Vagina (tissue), 2 donors: ENCODE results near the gene WNT2B. TPM values are rescaled to one million over a fixed set of nuclear protein-coding genes. Genes with fewer than 3 reads are reported as not detected.

Source experiments
- DNase-seq, 2 donors: peaks; one replicate each; pipeline ENCODE4 v3.0.0-alpha.2; 2017; ENCODE audit errors: extremely low spot score in 2 of 2
- H3K27ac ChIP-seq: fragments of 200-600 bp; sonication (generic); one replicate; pipeline ENCODE4 v1.5.1; 2019
- H3K27me3 ChIP-seq: fragments of 200-600 bp; sonication (generic); one replicate; pipeline ENCODE4 v1.5.1; 2019
- H3K36me3 ChIP-seq, 2 donors: fragments of 200-600 bp; sonication (generic); one replicate each; pipeline ENCODE4 v1.5.1; 2017 to 2019
- H3K4me1 ChIP-seq: fragments of 200-600 bp; sonication (generic); one replicate; pipeline ENCODE4 v1.5.1; 2019
- H3K4me3 ChIP-seq, 2 donors: fragments of 200-600 bp; sonication (generic); 1 replicate in 1 of 2; 2 replicates in 1 of 2; pipeline ENCODE4 v1.5.1; 2016 to 2019
- H3K9me3 ChIP-seq: fragments of 200-600 bp; sonication (generic); one replicate; pipeline ENCODE4 v1.5.1; 2019
- CTCF ChIP-seq, 3 experiments: fragments of 450-650 bp in 2 of 3; fragments of 200-600 bp in 1 of 3; sonication (generic) in 1 of 3; IDR thresholded peaks; one replicate each; pipeline ENCODE4 v1.5.1; 2017 to 2019; ENCODE audit warnings: antibody characterized with exemption in 3 of 3, mild to moderate bottlenecking in 2 of 3, moderate library complexity in 2 of 3
- POLR2A ChIP-seq, 2 donors: fragments of 450-650 bp; IDR thresholded peaks; one replicate each; pipeline ENCODE4 v1.6.1; 2017; ENCODE audit warnings: antibody characterized with exemption in 2 of 2, mild to moderate bottlenecking in 2 of 2, moderate library complexity in 2 of 2
- POLR2AphosphoS5 ChIP-seq, 2 donors: sonication (generic); formaldehyde crosslinking; IDR thresholded peaks; one replicate each; pipeline ENCODE4 v1.9.0; 2017; ENCODE audit warnings: antibody characterized with exemption in 2 of 2, mild to moderate bottlenecking in 2 of 2, low read depth in 1 of 2; ENCODE audit not compliant: insufficient read depth in 1 of 2
- intact Hi-C: fragments of 100-400 bp; cut with DNase I; formaldehyde crosslinking; loops from one replicate; pipeline ENCODE4 v1.15.1; 2023
- total RNA-seq: library from RNA; depleted of rRNA; stranded (reverse); fragments of >200 nt; gene quantifications from one replicate; pipeline ENCODE4 v1.2.3, GENCODE V29; 2016

The WNT2B gene
- total RNA-seq, 1 donor from 2014 or later, result 16.0 TPM

GRCh38 chr1:112546076-112546475 lies 37.3 kb downstream of the WNT2B start:
- Histone ChIP-seq H3K4me3 (no peak overlapping the region), H3K27me3 (no peaks in the 10 kb centered on the region), H3K9me3 (no peaks in the 10 kb centered on the region), H3K36me3 (peaks cover 0 to 13% of the 10 kb centered on the region in 2 donors), H3K27ac (no peak overlapping the region), H3K4me1 (peaks cover 12% of the 10 kb centered on the region)
- intact Hi-C loops, result no loop called here
- TF ChIP-seq POLR2AphosphoS5 (IDR thresholded peaks at IDR 0.05; ENCODE audit: insufficient read depth in 1 of 2, low read depth in 1 of 2) (no peak), CTCF (IDR thresholded peaks at IDR 0.05) (no peak), POLR2A (IDR thresholded peaks at IDR 0.05) (no peak)
- DNase-seq, result no peak

- H3K9me3 ChIP-seq, result no peaks in the 10 kb centered on the region
- intact Hi-C loops, result no loop called here
- DNase-seq, result no peak
- H3K27ac ChIP-seq, result no peak overlapping the region
- H3K36me3 ChIP-seq, result peaks cover 0 to 6% of the 10 kb centered on the region in 2 donors
- H3K27me3 ChIP-seq, result no peaks in the 10 kb centered on the region
- H3K4me3 ChIP-seq, result no peak overlapping the region
- peaks cover 12% of the 10 kb centered on the region for H3K4me1 ChIP-seq
- no peak for TF ChIP-seq POLR2A (IDR thresholded peaks at IDR 0.05)
- no peak for TF ChIP-seq CTCF (IDR thresholded peaks at IDR 0.05)
- no peak for TF ChIP-seq POLR2AphosphoS5 (IDR thresholded peaks at IDR 0.05; ENCODE audit: insufficient read depth in 1 of 2, low read depth in 1 of 2)
These were observed 39.8 kb downstream of the WNT2B start for GRCh38 chr1:112548547-112548946.

GRCh38 chr1:112549590-112549989 lies 40.8 kb downstream of the WNT2B start:
- intact Hi-C loops, result no loop called here
- Histone ChIP-seq H3K36me3 (peaks cover 0 to 6% of the 10 kb centered on the region in 2 donors), H3K27me3 (no peaks in the 10 kb centered on the region), H3K4me3 (no peak overlapping the region), H3K27ac (no peak overlapping the region), H3K9me3 (no peaks in the 10 kb centered on the region), H3K4me1 (peaks cover 2% of the 10 kb centered on the region)
- TF ChIP-seq CTCF (IDR thresholded peaks at IDR 0.05) (no peak), POLR2A (IDR thresholded peaks at IDR 0.05) (no peak), POLR2AphosphoS5 (IDR thresholded peaks at IDR 0.05; ENCODE audit: insufficient read depth in 1 of 2, low read depth in 1 of 2) (no peak)
- DNase-seq, result no peak

- Histone ChIP-seq H3K4me3 (no peak overlapping the region), H3K4me1 (no peaks in the 10 kb centered on the region), H3K9me3 (no peaks in the 10 kb centered on the region), H3K27ac (no peak overlapping the region), H3K27me3 (no peaks in the 10 kb centered on the region), H3K36me3 (no peaks in the 10 kb centered on the region)
- TF ChIP-seq CTCF (IDR thresholded peaks at IDR 0.05) (no peak), POLR2AphosphoS5 (IDR thresholded peaks at IDR 0.05; ENCODE audit: insufficient read depth in 1 of 2, low read depth in 1 of 2) (no peak), POLR2A (IDR thresholded peaks at IDR 0.05) (no peak)
- no peak for DNase-seq
- intact Hi-C loops, result no loop called here
These were observed 45.6 kb downstream of the WNT2B start for GRCh38 chr1:112554411-112554810.

- DNase-seq, result no peak
- H3K4me3 ChIP-seq, result no peak overlapping the region
- H3K27me3 ChIP-seq, result no peaks in the 10 kb centered on the region
- TF ChIP-seq CTCF (IDR thresholded peaks at IDR 0.05) (no peak), POLR2AphosphoS5 (IDR thresholded peaks at IDR 0.05; ENCODE audit: insufficient read depth in 1 of 2, low read depth in 1 of 2) (no peak), POLR2A (IDR thresholded peaks at IDR 0.05) (no peak)
- no peaks in the 10 kb centered on the region for H3K4me1 ChIP-seq
- H3K36me3 ChIP-seq, result no peaks in the 10 kb centered on the region
- no peaks in the 10 kb centered on the region for H3K9me3 ChIP-seq
- no peak overlapping the region for H3K27ac ChIP-seq
- intact Hi-C loops, result no loop called here
These were observed 48.6 kb downstream of the WNT2B start for GRCh38 chr1:112557385-112557784.
